HG02798 (cell line): ENCODE results near the gene IL27RA.
A peak's percentile ranks its signal among the peaks of the same experiment; 100 is the strongest.

Experiments
- ATAC-seq: cut with Tn5 transposase; IDR thresholded peaks from one replicate; pipeline ENCODE4 v1.9.1; 2021; ENCODE audit warnings: mild to moderate bottlenecking; ENCODE audit not compliant: unreplicated experiment, poor library complexity

IL27RA gene

DNA sequence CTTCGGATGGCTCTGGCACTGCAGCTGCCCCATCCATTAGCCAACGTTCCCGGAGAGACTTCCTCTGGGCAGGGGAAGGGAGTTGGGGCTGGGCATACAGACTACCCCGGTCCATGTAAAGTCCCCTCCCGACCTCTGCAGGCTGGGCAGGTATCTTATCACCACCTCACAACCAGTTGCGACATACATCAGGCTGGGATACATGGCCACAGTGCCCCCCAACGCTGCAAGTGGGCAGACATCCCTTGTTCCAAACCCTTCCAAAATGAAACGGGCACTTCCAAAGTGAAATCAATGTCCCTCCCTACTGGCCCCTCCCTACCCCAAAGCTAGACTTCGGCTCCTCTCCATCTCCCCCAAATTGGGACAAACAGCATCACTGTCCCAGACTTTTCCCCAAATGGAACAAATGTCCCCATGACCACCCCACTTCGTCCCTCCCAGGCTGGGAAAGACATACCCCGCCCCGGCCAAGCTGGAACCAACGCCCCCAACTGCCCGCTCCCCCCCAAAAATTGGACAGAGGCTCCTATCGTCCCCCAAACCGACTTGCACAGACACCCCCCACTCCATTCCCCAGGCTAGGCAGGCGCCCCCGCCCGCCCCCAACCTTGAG is 25.3 kb downstream of the IL27RA start:
- ATAC-seq = no peak

DNA sequence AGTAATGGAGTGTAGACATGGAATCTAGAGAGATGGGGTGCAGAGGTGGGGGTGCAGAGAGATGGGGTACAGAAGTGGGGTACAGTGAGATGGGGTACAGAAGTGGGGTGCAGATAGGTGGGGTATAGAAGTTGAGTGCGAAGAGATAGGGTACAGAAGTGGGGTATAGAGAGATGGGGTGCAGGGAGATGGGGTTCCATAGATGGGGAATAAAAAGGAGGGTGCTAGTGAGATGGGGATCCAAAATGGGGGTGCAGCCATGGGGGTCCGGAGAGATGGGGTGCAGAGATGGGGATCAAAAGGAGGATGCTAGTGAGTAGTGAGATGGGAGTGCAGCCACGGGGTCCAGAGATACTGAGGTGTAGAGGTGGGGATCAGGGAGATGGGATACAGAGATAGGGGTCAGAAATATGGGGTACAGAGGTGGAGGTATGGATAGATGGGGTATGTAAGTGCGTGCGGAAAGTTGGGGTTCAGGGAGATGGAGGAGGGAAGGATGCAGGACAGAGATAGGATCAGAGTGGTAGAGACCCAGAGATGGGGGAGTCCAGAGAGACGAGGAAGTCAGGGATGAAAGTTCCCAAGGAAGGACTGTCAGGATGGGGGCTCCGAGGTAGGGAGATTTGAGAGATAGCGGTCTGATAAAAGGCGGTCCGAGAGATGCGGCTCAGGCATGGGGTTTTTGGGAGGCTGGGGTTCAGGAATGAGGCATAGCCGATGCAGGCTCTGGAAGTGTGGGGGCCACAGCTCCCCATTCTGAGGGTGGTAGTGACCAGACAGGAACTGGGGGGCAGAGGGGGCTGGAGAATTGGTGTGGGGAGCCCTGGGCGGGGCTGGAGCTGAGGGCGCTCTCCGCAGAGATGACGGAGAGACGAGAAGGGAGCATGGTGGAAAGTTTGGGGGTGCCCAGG is 26.9 kb downstream of the IL27RA start:
- no peak for ATAC-seq

DNA sequence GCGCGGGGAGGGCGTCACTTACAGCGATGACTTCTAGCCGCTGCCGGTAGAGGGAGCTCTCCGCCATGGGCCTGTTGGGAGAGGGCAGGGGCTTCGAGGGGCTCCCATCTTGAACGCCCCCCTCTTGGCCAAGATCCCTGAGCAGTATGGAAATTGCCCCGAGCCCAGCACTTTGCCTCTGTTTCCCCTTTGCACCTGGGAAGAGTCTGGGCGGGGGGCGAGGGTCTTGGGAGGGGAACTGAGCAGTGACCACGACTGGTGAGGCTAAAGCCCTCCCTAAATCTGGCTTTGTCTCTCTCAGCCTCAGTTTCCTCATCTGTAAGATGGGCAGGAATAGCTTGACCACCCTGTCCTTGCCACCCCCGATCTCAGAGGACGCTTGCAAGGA is 27.5 kb downstream of the IL27RA start:
- ATAC-seq = no peak

DNA sequence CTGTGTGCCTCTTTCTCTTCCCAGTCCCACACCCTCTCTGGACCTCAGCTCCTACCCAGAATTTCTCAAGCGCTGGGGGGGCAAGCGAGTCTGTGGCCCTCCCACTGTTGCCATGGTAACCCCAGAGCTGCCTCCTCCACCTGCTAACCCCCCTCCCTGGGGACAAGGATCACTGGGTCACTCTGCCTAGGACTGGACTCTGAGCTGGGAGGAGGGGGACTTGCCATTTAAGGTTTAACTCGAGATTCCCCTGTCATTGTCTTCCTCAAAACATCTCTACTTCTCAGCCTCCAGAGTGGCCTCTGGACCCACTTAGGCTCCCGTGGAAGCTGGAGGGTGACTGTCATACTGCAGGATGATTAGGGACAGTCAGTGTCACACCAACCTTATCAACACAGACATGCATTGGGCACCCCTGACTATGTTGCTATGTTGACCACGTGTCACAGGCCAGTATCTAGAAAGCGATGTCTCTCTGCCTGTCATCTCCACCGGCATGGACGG is 28.1 kb downstream of the IL27RA start:
- no peak for ATAC-seq

DNA sequence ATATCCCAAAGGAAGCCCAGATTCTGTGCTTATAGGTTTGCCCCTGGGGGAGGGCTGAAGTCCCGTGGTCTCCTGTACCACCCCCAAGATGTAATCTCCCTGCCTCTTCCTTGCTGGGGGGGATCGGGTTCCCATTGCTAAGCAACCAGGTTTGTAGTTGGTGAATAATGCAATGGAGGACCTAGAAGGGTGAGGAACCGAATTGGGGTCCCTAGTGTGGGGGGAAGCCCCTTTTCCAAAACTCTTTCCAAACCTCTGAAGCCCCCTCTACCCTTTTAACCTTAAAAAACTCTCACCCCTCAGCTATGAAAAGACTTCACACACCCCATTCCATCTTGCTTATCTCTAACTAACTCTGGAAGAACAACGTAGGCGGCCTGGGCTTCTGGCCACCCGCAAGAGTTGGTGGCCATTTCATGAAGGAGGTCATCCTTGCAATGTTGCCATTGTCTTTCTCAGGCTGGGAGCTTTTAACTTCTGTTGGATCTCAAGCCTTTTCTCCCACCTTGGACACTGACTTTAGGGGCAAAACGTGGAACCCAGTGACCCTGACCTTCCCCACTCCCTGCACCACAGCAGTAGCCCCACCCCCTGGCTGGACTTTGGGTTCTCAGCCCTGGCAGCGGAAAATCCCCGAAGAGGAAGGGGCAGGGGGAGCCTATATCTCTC is 29.7 kb downstream of the IL27RA start:
- ATAC-seq = no peak

DNA sequence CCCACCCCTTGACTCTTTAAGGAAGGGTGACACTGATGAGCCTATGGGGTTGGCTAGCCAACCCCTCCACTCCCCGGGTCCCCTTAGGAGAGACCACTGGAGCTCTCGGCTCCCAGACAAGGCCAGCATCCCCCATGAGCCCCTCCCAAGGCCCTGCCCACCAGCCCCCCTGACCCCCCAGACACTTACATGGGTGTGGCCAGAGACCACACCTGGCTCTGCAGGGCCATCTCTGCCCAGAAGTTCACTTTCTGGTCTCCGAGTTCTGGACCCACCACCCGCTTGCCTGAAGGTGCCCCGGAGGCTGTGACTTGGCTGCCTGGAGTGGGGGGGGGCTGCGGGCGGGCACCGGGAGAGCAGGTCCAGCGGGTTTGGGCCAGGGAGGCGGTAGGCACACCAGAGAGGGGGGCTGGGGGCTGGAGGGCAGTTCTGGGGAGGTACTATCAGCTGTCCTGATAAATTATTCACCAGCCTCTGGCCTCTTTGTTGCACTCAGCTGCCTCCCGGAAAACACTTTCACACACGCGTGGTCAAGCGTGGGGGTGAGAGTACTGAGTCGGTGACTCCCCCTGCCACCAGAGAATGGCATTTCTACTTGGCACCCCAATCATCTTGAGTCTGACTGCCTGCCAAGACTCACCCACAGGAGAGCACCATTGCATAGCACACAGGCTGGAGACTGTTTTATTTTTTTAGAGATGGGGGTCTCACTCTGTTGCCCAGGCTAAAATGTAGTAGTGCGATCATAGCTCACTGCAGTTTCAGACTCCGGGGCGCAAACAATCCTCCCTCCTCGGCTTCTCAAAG is 30.4 kb downstream of the IL27RA start, which contains the start of gene PALM3:
Gene PALM3 (minus strand): TSS at position 326 of the 807 bp plus-strand sequence. CDS start 96 bp downstream, at position 230.
- no peak for ATAC-seq

DNA sequence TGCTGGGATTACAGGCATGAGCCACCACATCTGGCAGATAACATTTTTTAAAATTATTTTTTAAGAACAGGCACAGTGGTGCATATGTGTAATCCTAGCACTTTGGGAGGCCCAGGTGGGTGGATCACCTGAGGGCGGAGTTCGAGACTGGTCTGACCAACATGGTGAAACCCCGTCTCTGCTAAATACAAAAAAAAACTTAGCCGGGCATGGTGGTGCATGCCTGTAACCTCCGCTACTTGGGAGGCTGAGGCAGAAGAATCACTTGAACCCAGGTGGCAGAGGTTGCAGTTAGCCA is 30.9 kb downstream of the IL27RA start:
- no peak for ATAC-seq

DNA sequence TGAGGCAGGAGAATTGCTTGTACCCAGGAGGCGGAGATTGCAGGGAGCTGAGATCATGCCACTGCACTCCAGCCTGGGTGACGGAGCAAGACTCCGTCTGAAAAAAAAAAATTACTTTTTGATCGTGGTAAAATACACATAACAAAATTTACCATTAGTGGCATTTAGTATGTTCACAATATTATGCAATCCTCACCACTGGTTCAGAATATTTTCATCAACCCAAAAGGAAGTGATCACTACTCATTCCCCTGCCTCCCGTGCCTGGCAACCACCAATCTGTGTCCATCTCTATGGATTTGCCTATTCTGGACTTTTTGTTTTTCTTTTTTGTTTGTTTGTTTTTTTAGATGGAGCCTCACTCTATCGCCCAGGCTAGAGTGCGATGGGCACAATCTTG is 31.5 kb downstream of the IL27RA start:
- no peak for ATAC-seq

DNA sequence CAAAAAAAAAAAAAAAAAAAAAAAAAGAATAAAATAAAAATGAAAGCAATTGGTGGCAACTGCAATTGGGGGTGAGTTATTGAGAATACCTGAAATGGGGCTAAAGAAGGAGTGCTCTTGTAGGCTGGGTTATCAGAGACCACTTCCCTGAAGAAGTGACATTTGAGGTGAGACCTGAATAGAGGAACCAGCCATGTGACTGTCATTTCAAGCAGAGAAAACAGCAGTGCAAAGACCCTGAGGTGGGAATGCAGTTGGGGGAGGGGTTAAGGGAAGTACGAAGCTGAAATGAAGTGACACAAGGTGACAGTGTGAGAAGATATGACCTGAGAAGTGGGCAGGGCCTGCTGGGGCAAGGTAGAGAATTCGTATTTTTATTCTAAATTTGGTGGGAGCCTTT is 34.6 kb downstream of the IL27RA start:
- ATAC-seq = no peak

DNA sequence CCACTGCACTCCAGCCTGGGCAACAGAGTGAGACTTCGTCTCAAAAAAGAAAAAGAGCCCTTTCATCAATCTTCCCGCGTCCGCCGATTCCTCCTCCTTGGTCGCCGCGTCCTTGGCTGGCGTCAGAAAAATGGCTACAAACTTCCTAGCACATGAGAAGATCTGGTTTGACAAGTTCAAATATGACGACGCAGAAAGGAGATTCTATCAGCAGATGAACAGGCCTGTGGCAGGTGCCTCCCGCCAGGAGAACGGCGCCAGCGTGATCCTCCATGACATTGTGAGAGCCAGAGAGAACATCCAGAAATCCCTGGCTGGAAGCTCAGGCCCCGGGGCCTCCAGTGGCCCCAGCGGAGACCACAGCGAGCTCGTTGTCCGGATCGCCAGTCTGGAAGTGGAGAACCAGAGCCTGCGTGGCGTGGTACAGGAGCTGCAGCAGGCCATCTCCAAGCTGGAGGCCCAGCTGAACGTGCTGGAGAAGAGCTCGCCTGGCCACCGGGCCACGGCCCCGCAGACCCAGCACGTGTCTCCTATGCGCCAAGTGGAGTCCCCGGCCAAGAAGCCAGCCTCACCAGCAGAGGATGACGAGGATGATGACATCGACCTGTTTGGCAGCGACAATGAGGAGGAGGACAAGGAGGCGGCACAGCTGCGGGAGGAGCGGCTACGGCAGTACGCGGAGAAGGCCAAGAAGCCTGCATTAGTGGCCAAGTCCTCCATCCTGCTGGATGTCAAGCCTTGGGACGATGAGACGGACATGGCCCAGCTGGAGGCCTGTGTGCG is 38.9 kb downstream of the IL27RA start:
- ATAC-seq = no peak

DNA sequence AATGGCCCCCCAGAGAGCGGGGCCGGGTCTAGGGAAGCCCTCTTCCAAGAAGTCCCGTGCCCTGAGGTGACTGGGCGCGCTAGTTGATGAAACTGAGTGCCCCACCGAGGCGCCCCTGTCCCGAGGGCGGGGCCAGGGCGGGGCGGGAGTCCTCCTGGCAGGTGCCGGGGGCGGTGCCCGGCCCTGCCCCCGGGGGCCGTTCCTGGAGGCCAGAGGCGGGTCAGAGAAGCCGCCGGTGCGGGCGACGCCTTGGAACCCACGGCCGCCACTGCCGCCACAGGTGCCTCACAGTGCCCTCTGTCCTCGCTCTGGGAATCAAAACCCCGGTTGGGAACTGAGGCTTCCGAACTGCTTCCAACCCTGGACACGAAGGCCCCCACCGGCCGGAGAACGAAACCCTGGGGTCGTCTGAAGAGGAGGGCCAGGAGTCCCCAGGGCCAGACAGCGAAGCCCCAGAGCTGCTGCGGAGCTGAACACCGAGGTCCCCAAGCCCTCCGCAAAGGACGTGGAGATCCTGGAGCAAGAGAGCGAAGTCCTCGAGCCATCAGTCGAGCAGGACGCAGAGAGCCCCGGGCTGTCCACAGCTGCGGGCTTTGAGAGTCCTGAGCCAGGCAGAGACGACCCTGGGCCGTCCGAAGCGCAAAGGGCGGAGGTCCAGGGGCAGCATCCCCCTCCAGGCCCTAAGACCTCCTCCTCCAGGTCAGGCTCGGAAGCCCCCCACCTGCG is 41.1 kb downstream of the IL27RA start, which contains the start of gene MISP3:
Gene MISP3 (plus strand): TSS at position 252 of the 726 bp plus-strand sequence. CDS start 524 bp downstream, outside the sequence.
- ATAC-seq = peak; percentile 30

DNA sequence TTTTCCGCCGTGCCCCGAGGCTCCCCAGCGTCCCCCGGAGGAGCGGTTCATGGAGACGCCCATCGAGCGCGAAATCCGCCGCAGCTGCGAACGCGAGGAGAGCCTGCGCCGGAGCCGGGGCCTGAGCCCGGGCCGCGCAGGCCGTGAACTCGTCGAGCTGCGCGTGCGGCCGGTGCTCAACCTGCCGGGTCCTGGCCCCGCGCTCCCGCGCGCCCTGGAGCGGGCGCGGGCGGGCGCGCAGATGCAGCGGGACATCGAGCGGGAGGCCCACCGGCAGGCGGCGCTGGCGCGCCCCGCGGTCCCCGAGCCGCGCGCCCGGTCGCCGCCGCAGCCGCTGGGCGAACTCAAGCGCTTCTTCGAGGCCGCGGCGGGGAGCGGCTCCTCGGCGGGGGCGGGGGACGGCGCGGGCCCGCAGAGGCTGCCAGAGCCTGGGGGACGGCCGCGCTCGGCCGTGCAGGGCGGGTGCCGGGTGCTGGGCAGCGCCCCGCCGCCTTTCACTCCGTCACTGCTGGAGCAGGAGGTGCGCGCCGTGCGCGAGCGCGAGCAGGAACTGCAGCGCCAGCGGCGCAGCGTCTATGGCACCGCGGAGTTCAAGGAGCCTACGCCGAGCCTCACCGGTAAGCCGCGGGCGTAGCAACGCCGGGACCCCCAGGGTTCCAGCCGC is 41.8 kb downstream of the IL27RA start:
- peak; percentile 71 for ATAC-seq

DNA sequence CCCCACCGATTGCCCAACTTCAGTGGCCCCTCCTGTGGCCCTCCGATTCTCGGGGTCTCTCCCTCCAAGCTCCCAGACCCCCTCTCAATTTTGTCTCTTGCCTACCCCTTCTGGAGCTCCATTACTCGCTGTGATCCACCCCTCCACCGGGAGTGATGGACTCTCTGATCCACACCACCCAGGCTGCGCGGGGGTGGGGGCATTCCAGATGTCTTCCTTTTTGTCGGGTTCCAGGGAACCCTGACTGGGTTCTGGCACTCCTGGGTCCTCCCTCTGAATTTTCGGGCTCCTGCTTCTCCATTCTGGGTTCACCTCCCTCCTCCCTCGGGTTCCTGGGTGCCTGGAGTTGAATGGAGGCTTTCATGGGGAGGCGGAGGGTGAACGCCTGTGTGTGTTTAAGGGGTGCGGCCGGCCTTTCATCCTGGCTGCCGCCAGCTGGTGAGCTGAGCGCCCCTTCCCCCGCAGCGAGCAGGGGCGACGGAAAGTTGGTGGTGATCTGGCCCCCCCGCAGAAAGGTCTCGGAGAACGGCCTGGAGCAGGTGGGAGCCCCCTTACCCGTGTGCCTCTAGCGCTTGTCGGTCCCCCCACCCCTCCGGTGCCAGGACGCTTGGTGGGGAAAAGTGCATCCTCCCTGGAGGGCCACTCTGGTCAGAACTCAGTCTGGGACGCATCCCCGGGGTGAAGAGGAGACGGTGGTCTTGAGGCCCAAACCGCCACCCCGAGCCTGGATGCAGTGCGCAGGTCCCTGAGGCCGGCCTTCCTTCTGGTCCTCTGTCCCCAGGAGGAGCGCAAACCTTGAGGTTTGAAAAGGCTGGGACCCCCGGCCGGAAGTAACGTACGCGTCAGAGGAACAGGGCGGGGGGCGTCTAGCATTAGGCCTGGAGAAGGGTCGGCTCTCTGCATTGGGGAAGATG is 42.6 kb downstream of the IL27RA start:
- ATAC-seq = no peak

DNA sequence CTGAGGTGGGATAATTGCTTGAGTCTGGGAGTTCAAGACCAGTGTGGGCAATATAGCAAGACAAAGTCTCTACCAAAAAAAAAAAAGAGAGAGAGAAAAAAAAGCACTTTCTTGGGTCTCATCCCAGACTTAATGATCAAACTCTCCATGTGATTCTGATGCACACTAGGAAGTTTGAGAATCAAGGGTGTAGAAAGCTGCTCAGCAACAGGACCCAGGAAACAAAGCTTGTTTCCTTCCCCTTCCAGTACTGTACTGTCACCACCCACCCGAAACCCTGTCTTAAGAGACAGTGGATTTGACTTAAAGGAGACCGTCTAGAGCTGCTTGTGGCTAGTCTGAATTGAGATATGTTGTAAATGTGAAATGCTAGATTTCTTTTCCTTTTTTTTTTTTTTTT is 46.8 kb downstream of the IL27RA start:
- ATAC-seq = no peak

DNA sequence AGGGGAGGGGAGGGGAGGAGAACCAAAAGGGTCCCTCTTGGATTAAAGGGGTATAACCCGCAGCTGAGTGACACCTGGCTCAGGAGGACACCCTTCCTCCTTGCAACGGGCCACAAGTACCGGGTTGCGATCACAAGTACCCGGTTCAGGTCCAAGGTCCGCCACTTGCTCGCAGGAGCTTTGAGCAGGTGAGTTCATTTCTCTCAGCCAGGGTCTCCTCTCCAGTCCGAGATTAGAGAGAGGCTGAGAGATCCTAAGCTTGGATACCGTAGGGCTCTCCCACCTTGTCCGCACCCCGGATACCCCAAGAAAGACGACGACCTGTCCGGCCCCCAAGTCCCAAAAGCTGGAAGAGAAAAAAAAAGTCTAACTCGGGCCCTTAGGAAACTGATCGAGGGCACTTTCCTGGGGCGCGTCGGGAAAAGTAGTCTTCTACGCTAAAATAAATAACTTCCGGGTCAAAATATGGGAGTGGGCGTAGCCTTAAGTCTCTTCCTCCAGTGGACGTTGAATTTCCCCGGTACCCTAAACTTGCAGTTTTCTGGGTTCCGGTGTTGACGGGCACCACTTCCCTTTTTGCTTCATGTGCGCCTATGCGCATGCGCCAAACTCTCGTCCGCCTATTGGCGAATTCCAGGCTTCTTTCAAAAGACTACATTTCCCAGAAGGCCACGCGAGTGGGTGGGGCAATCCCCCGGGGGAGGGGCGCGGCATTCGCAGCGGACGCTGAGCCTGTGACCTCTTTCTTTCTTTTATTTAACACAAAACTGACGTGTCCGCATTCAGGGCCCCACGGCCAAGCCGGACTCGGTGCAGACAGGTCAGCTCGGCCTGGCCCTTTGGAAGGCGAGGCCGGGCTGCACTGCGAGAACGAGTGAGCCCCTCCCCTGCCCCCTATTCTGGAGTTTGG is 49.6 kb downstream of the IL27RA start:
- peak; percentile 92 for ATAC-seq
